ENCODE results near the gene S1PR5. TPM values are rescaled to one million over a fixed set of nuclear protein-coding genes. Genes with fewer than 3 reads are reported as not detected.
A peak's percentile ranks its signal among the peaks of the same experiment; 100 is the strongest.

S1PR5 gene
- total and polyA plus RNA-seq, 10 of the 15 experiments (the other 5 are each of a cell fraction or from before 2014, with no cell fraction given), result 0.04 TPM; not detected in 9

DNA sequence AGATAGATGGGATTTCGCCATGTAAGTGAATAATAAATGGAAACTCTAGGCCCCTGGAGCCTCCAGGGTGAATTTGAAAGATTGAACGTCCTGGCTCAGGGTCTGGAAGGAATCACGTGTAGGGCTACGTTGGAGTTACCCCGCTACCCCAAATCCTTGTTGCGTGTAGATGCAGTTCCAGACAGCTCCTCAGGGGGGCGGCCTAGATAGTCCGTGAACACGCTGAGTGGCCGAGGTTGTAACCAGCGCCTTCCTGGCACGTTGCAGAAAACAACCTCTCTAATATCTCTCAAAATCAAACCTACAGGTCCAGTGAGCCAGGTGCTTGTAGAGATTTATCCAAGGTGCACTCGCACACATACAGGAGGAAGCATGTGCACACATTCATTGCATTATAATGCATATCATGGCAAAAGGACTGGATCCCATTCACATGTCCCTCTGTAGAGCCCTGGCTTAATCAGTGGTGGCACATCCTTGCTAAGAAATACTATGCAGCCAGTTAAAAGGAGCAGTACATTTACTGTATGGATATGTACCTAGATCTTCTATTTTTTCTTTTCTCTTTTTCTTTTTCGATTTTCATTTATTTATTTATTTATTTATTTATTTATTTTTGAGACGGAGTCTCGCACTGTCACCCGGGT, 11.5 kb downstream of the S1PR5 start (continued):
- TF ChIP-seq HSF1 (IDR thresholded peaks at IDR 0.05; ENCODE audit: low read depth, low read length) (no peak), EGR1 (IDR thresholded peaks at IDR 0.05; ENCODE audit: borderline replicate concordance in 1 of 2, low read depth in 2 of 2, low read length in 2 of 2) (no peak), SMARCA5 (IDR thresholded peaks at IDR 0.05) (0 out of 2 replicates have a peak, but pooled peaks have one; percentile 26), BRCA1 (IDR thresholded peaks at IDR 0.05; ENCODE audit: low read depth, low read length) (no peak), YBX1 (IDR thresholded peaks at IDR 0.05) (no peak), FOXM1 (IDR thresholded peaks at IDR 0.05; ENCODE audit: low read depth, low read length) (no peak), NR2F1 (conservative IDR thresholded peaks at IDR 0.05) (no peak), BCLAF1 (IDR thresholded peaks at IDR 0.05) (no peak)
- TF ChIP-seq, protein P1, sequence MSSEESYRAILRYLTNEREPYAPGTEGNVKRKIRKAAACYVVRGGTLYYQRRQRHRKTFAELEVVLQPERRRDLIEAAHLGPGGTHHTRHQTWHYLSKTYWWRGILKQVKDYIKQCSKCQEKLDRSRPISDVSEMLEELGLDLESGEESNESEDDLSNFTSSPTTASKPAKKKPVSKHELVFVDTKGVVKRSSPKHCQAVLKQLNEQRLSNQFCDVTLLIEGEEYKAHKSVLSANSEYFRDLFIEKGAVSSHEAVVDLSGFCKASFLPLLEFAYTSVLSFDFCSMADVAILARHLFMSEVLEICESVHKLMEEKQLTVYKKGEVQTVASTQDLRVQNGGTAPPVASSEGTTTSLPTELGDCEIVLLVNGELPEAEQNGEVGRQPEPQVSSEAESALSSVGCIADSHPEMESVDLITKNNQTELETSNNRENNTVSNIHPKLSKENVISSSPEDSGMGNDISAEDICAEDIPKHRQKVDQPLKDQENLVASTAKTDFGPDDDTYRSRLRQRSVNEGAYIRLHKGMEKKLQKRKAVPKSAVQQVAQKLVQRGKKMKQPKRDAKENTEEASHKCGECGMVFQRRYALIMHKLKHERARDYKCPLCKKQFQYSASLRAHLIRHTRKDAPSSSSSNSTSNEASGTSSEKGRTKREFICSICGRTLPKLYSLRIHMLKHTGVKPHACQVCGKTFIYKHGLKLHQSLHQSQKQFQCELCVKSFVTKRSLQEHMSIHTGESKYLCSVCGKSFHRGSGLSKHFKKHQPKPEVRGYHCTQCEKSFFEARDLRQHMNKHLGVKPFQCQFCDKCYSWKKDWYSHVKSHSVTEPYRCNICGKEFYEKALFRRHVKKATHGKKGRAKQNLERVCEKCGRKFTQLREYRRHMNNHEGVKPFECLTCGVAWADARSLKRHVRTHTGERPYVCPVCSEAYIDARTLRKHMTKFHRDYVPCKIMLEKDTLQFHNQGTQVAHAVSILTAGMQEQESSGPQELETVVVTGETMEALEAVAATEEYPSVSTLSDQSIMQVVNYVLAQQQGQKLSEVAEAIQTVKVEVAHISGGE (CRISPR knock-in tag; IDR thresholded peaks at IDR 0.05), result no peak
- TF ChIP-seq, protein P2, sequence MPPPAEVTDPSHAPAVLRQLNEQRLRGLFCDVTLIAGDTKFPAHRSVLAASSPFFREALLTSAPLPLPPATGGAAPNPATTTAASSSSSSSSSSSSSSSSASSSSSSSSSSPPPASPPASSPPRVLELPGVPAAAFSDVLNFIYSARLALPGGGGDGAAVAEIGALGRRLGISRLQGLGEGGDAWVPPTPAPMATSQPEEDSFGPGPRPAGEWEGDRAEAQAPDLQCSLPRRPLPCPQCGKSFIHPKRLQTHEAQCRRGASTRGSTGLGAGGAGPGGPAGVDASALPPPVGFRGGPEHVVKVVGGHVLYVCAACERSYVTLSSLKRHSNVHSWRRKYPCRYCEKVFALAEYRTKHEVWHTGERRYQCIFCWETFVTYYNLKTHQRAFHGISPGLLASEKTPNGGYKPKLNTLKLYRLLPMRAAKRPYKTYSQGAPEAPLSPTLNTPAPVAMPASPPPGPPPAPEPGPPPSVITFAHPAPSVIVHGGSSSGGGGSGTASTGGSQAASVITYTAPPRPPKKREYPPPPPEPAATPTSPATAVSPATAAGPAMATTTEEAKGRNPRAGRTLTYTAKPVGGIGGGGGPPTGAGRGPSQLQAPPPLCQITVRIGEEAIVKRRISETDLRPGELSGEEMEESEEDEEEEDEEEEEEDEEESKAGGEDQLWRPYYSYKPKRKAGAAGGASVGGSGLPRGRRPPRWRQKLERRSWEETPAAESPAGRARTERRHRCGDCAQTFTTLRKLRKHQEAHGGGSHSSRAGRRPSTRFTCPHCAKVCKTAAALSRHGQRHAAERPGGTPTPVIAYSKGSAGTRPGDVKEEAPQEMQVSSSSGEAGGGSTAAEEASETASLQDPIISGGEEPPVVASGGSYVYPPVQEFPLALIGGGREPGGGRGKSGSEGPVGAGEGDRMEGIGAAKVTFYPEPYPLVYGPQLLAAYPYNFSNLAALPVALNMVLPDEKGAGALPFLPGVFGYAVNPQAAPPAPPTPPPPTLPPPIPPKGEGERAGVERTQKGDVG (CRISPR knock-in tag; IDR thresholded peaks at IDR 0.05), result no peak

Data from GM12878 (cell line).